HepG2 (cell line): ENCODE data around the gene PLEKHM2. TPM values are rescaled to one million over a fixed set of nuclear protein-coding genes. Genes with fewer than 3 reads are reported as not detected.

ENCODE experiments used
- ASH2L ChIP-seq: fragments of 300-600, 200-600 bp; sonication (generic); IDR thresholded peaks from 2 replicates; pipeline ENCODE4 v1.7.0; 2017; ENCODE audit warnings: low read depth, mild to moderate bottlenecking, moderate library complexity, mixed read lengths, low read length; ENCODE audit not compliant: insufficient read length
- CENPX ChIP-seq: sonication (generic); formaldehyde crosslinking; IDR thresholded peaks from 2 replicates; pipeline ENCODE4 v1.9.0; 2021; ENCODE audit warnings: mild to moderate bottlenecking, missing genetic modification reagents, moderate library complexity
- GATA4 ChIP-seq: sonication (generic); IDR thresholded peaks from 2 replicates; pipeline ENCODE4 v1.6.1; 2016; ENCODE audit warnings: antibody characterized with exemption, low read depth, borderline replicate concordance
- GATAD2A ChIP-seq: IDR thresholded peaks from 2 replicates; pipeline ENCODE4 v1.6.1; 2016
- HNF4G ChIP-seq, 2 experiments: sonication (generic) in 1 of 2; formaldehyde crosslinking in 1 of 2; IDR thresholded peaks; 2 replicates each; pipeline versions ENCODE4 v1.4.0 to v1.6.1; 2011 to 2020; ENCODE audit warnings: borderline replicate concordance in 2 of 2, low read depth in 2 of 2, mild to moderate bottlenecking in 2 of 2, low read length in 1 of 2, missing genetic modification reagents in 1 of 2, moderate library complexity in 1 of 2
- KDM4B ChIP-seq: sonication (generic); formaldehyde crosslinking; IDR thresholded peaks from 2 replicates; pipeline ENCODE4 v1.4.0; 2020; ENCODE audit warnings: missing genetic modification reagents
- KLF11 ChIP-seq: IDR thresholded peaks from 2 replicates; pipeline ENCODE4 v1.6.1; 2016; ENCODE audit warnings: missing compliant biosample characterization
- MED13 ChIP-seq: sonication (generic); formaldehyde crosslinking; IDR thresholded peaks from 2 replicates; pipeline ENCODE4 v1.5.0; 2020; ENCODE audit warnings: missing genetic modification reagents
- MIER3 ChIP-seq: IDR thresholded peaks from 2 replicates; pipeline ENCODE4 v1.6.1; 2016; ENCODE audit warnings: missing compliant biosample characterization, borderline replicate concordance
- MXD4 ChIP-seq: IDR thresholded peaks from 2 replicates; pipeline ENCODE4 v1.6.1; 2016; ENCODE audit warnings: mild to moderate bottlenecking, missing biosample characterization, missing genetic modification reagents
- PRPF4 ChIP-seq: fragments of 200-400 bp; formaldehyde crosslinking; IDR thresholded peaks from 2 replicates; pipeline ENCODE4 v1.6.1; 2016; ENCODE audit warnings: low read length, low read depth; ENCODE audit not compliant: poor library complexity, severe bottlenecking
- SMC3 ChIP-seq: IDR thresholded peaks from 2 replicates; pipeline ENCODE4 v1.6.1; 2011; ENCODE audit warnings: low read length, improper control_type of control experiment
- STAG1 ChIP-seq: sonication (generic); formaldehyde crosslinking; IDR thresholded peaks from 2 replicates; pipeline ENCODE4 v1.4.0; 2020; ENCODE audit warnings: missing genetic modification reagents
- WIZ ChIP-seq: sonication (generic); formaldehyde crosslinking; IDR thresholded peaks from 2 replicates; pipeline ENCODE4 v1.5.1; 2020; ENCODE audit warnings: mild to moderate bottlenecking, missing genetic modification reagents
- ZC3H4 ChIP-seq: sonication (generic); formaldehyde crosslinking; IDR thresholded peaks from 2 replicates; pipeline ENCODE4 v1.4.0; 2020; ENCODE audit warnings: missing genetic modification reagents, borderline replicate concordance
- ZMYM2 ChIP-seq: sonication (generic); formaldehyde crosslinking; IDR thresholded peaks from 2 replicates; pipeline ENCODE4 v1.8.0; 2022; ENCODE audit warnings: mild to moderate bottlenecking, missing genetic modification reagents
- ZNF205 ChIP-seq: IDR thresholded peaks from 2 replicates; pipeline ENCODE4 v1.6.1; 2018; ENCODE audit warnings: missing biosample characterization, missing genetic modification reagents
- ZNF446 ChIP-seq: sonication (generic); formaldehyde crosslinking; IDR thresholded peaks from 2 replicates; pipeline ENCODE4 v1.5.0; 2020; ENCODE audit warnings: mild to moderate bottlenecking, missing genetic modification reagents
- ZNF501 ChIP-seq: sonication (generic); formaldehyde crosslinking; IDR thresholded peaks from 2 replicates; pipeline ENCODE4 v1.5.1; 2020; ENCODE audit warnings: mild to moderate bottlenecking, moderate library complexity, missing genetic modification reagents
- ZNF761 ChIP-seq: sonication (generic); formaldehyde crosslinking; conservative IDR thresholded peaks from 2 replicates; pipeline ENCODE4 v1.4.0; 2020; ENCODE audit warnings: mild to moderate bottlenecking, missing genetic modification reagents
- ZNF782 ChIP-seq: sonication (generic); formaldehyde crosslinking; IDR thresholded peaks from 2 replicates; pipeline ENCODE4 v1.4.0; 2020; ENCODE audit warnings: missing genetic modification reagents, mild to moderate bottlenecking, borderline replicate concordance
- ZNF788 ChIP-seq: sonication (generic); formaldehyde crosslinking; IDR thresholded peaks from 2 replicates; pipeline ENCODE4 v1.5.0; 2020; ENCODE audit warnings: mild to moderate bottlenecking, missing genetic modification reagents, borderline replicate concordance
- ZSCAN31 ChIP-seq: sonication (generic); formaldehyde crosslinking; IDR thresholded peaks from 2 replicates; pipeline ENCODE4 v1.5.0; 2020; ENCODE audit warnings: low read depth, mild to moderate bottlenecking, missing genetic modification reagents
- polyA plus RNA-seq, 8 experiments: library from polyadenylated mRNA; depleted of rRNA in 3 of 8; stranded (reverse) in 7 of 8; unstranded in 1 of 8; fragments of >200 nt; fragmentation: Illumina TruSeq in 4 of 8; extraction: Trizol in 4 of 8; gene quantifications; 2 replicates each; pipeline versions ENCODE4 v1.2.1 to v1.2.3, GENCODE V29; 2011 to 2016; ENCODE audit warnings: low read depth in 4 of 8, missing spikeins in 1 of 8, mixed read lengths in 1 of 8; ENCODE audit not compliant: insufficient read depth in 1 of 8
- total RNA-seq, 5 experiments: library from RNA; depleted of rRNA; stranded (reverse); fragments of >200 nt; fragmentation: Illumina TruSeq; extraction: Trizol; gene quantifications; 2 replicates each; pipeline ENCODE4 v1.2.3, GENCODE V29; 2016; ENCODE audit warnings: low read depth in 1 of 5
- TF ChIP-seq, protein P1 (sequence below): sonication (generic); formaldehyde crosslinking; IDR thresholded peaks from 2 replicates; pipeline ENCODE4 v1.4.0; 2020; ENCODE audit warnings: mild to moderate bottlenecking, missing genetic modification reagents
- TF ChIP-seq, protein P2 (sequence below): fragments of 450-650 bp; IDR thresholded peaks from 2 replicates; pipeline ENCODE4 v1.6.1; 2017; ENCODE audit warnings: mild to moderate bottlenecking
- TF ChIP-seq, protein P3 (sequence below): IDR thresholded peaks from 2 replicates; pipeline ENCODE4 v1.6.1; 2016; ENCODE audit warnings: control low read depth

PLEKHM2 gene
- total and polyA plus RNA-seq, 2 of the 13 experiments (the other 11 are each of a cell fraction or from before 2014, with no cell fraction given), result 16.5 to 27.3 TPM

DNA sequence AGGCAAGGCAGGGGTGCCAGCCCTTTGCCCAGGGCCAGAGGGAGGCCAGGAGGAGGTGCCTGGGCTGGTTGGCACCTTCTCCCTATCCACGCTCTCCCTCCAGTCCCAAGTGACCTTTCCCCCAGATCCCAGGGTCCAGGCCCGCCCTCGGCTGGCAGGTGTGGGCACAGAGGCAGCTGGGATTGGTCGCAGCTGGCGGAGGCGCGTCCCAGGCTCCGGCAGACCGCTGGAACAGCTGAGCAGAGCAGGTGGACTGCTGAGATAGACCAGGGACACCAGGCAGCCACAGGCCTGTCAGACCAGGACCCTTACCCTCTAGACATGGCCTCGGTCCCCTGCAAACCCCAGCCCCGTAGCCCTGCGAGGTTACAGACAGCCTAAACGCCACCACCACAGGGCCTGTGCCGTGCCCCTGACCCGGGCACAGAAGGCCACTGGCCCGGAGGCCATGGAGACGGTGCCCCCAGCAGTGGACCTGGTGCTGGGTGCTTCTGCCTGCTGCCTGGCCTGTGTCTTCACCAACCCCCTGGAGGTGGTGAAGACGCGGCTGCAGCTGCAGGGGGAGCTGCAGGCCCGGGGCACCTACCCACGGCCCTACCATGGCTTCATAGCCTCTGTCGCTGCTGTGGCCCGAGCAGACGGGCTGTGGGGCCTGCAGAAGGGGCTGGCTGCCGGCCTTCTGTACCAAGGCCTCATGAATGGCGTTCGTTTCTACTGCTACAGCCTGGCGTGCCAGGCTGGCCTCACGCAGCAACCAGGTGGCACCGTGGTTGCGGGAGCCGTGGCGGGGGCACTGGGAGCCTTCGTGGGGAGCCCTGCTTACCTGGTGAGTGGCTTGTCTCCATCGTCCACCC, 52.1 kb downstream of the PLEKHM2 start, which contains the start of gene SLC25A34 (continued):
- TF ChIP-seq HNF4G (IDR thresholded peaks at IDR 0.05; ENCODE audit: borderline replicate concordance, low read depth, low read length) (peak; percentile 25; the same call in 1 of the 2 replicates), HNF4G (CRISPR knock-in tag; IDR thresholded peaks at IDR 0.05; ENCODE audit: borderline replicate concordance, low read depth) (no peak), MIER3 (CRISPR knock-in tag) (no peak), ZNF205 (CRISPR knock-in tag) (no peak), STAG1 (CRISPR knock-in tag) (peak; percentile 50), GATA4 (no peak), SMC3 (no peak), ZNF782 (CRISPR knock-in tag) (no peak), KDM4B (CRISPR knock-in tag) (no peak), PRPF4 (no peak), MXD4 (CRISPR knock-in tag) (no peak; the same call in 1 of the 2 replicates), CENPX (CRISPR knock-in tag) (no peak), ZNF446 (CRISPR knock-in tag) (no peak), WIZ (CRISPR knock-in tag) (no peak), ZNF761 (no peak), ZNF501 (CRISPR knock-in tag) (no peak; the same call in 1 of the 2 replicates), KLF11 (CRISPR knock-in tag) (no peak), ZSCAN31 (CRISPR knock-in tag) (no peak), ZMYM2 (no peak), ASH2L (no peak), GATAD2A (CRISPR knock-in tag) (no peak), ZC3H4 (CRISPR knock-in tag) (no peak), MED13 (CRISPR knock-in tag) (no peak), ZNF788 (0 out of 2 replicates have a peak, but pooled peaks have one; percentile 27)
- TF ChIP-seq, protein P1, sequence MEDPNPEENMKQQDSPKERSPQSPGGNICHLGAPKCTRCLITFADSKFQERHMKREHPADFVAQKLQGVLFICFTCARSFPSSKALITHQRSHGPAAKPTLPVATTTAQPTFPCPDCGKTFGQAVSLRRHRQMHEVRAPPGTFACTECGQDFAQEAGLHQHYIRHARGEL (CRISPR knock-in tag), result no peak
- TF ChIP-seq, protein P2, sequence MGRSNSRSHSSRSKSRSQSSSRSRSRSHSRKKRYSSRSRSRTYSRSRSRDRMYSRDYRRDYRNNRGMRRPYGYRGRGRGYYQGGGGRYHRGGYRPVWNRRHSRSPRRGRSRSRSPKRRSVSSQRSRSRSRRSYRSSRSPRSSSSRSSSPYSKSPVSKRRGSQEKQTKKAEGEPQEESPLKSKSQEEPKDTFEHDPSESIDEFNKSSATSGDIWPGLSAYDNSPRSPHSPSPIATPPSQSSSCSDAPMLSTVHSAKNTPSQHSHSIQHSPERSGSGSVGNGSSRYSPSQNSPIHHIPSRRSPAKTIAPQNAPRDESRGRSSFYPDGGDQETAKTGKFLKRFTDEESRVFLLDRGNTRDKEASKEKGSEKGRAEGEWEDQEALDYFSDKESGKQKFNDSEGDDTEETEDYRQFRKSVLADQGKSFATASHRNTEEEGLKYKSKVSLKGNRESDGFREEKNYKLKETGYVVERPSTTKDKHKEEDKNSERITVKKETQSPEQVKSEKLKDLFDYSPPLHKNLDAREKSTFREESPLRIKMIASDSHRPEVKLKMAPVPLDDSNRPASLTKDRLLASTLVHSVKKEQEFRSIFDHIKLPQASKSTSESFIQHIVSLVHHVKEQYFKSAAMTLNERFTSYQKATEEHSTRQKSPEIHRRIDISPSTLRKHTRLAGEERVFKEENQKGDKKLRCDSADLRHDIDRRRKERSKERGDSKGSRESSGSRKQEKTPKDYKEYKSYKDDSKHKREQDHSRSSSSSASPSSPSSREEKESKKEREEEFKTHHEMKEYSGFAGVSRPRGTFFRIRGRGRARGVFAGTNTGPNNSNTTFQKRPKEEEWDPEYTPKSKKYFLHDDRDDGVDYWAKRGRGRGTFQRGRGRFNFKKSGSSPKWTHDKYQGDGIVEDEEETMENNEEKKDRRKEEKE, result no peak
- TF ChIP-seq, protein P3, sequence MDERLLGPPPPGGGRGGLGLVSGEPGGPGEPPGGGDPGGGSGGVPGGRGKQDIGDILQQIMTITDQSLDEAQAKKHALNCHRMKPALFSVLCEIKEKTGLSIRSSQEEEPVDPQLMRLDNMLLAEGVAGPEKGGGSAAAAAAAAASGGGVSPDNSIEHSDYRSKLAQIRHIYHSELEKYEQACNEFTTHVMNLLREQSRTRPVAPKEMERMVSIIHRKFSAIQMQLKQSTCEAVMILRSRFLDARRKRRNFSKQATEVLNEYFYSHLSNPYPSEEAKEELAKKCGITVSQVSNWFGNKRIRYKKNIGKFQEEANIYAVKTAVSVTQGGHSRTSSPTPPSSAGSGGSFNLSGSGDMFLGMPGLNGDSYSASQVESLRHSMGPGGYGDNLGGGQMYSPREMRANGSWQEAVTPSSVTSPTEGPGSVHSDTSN (CRISPR knock-in tag), result no peak
